GM21381 (cell line): ENCODE measurements around the gene ZEB1.
"Not testable (repeated sequence)": the region's sequence is repeated elsewhere in the genome, so short reads cannot be mapped to it uniquely, and the experiment has no call there.

Experiments
- ATAC-seq: cut with Tn5 transposase; IDR thresholded peaks from one replicate; pipeline ENCODE4 v1.9.1; 2021; ENCODE audit warnings: mild to moderate bottlenecking, moderate library complexity; ENCODE audit not compliant: unreplicated experiment

ZEB1 gene

DNA sequence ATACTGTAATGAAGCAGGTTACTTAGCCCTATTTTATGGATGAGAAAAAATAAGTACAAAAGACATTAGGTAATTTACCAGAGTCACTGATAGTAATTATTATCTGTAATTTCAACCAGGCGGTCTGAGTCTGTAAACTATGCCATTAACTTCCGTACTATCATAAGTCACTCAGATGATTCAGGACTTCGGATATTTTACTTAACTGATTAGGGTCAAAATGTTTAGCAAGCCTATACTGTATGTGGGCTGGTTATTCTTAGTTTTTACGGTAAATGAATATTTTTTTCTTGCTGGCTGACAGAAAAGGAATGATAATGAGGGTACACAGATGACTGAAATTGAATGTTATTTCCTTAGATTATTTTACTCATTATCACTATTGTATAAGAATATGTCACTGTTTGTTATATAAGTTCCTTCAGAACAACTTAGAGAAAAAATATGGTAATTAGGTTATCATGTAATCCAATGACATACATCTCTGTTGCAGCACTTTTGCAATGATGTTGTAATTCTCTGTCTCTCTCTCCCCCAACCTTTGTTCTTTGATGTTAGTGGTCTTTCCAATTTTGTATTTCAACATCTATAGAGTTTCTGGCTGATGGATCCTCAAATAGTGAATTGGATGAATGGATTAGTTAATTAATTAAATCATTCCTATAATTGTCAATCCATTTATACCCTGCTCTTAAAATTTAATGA, 165.6 kb downstream of the ZEB1 start:
- no peak for ATAC-seq

DNA sequence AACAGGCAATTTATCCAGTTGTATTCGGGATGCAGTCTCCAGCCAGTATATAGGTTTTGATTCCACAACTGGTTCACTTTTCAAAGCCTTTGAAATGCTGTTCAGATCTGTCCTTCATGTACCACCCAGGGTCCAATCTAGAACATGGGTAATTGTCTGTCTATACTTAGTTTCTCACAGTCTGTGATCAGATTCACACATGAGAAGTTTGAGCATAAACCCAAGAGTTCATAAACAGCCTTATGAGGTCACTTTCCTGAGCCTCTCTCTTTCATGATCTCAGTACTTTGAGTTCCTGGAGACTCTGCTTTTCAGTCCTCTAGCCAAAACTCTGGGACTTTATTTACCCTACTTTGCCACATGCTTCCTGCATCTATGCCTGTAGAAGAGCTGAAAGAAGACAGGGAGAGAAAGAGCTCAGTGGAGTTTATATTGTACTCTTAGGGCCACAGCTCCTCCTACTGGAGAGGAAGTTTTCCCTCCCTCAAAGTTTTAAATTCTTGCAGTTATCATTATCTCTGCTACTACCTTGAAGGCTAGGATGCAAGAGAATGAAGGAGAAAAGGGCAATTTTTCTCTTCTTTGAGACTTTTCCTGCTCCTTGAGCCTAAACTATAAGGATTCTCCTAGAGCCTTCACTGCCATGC, 172.0 kb downstream of the ZEB1 start:
- ATAC-seq = no peak

DNA sequence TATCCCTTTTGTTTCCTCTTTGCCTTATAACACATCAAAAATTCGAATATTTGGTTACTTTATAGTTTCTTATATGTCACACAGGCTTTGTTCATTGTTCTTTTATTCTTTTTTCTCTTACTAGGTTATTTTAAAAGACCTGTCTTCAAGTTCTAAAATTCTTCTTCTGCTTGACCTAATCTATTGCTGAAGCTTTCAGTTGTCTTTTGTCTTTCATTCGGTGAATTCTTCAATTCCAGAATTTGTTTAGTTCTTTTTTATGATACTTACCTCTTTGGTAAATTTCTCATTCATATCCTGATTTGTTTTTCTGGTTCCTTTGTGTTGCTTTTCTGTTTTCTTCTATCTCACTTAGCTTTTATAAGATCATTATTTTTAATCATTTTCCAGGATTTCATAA, 188.4 kb downstream of the ZEB1 start:
- no peak for ATAC-seq

DNA sequence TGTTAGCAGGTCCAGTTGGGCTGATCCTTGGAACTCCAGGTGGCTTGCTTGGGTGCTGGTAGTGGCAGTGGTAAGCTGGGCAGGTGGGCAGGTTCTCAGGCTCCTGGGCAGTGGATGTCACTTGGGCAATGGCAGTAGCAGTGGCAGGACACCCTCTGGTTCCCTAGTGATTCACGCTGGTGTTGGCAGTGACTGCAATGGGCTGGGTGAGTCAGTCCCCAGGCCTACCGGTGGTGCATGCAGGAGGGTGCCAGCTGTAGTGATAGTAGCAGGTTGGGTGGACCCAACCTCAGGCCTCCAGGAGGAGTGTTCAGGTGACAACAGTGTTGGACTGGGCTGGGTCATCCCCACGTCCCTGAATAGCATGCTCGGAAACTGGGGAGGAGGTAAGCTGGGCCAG, 189.2 kb downstream of the ZEB1 start:
- no peak for ATAC-seq

DNA sequence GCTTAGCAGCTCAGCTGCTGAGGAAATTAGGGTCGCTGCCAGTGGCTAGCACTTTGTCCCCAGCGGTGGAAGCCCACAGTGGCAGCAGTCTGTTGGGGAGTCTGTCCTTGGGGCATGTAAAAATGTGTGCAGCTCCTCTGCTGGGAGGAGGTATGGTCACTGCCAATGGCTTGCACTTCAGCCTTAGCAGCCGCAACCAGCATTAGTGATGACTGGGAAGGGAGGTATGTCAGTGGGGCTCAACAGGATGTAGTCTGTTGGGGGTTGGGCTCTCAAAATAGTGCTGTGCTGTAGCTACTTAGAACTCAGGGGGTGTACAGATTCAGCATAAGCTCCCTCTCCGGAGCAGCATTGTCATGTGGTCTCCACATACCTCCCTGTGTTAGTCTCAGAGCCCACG, 189.9 kb downstream of the ZEB1 start:
- no peak for ATAC-seq

DNA sequence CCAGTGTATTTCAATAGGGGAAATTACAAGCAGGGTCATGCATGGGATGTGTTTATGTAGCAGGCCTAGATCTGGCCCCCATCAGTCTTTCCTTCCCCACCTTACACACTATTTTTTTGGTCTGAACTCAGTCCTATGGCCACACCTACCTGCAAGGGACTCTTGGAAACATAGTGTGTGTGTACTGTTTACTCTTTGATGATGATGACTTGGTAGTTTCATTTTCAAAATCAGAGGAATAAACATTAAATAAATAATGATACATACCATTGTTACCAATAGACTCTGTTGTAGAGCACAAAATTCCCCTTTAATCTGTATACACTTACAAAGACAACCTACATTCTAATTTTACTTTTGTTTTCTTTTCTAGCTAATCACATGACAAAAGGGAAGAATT, 191.0 kb downstream of the ZEB1 start:
- ATAC-seq = no peak

DNA sequence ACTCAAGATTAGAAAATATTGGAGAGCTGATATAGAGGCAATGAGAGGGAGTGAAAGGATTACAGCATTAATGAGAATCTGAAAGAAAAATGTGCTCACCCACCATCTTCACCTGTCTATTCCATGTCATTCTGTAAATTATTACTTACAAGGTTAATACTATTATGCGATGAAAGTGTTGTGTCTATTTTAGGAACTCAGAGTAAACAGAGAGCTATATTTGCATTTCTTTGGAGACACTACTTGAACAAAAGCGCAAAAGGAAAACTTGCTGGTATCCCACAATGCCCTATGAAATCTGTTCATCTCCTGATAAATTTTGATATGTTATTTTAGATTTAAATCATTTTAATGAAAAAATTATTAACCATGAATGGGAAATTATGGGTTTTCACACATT, 196.1 kb downstream of the ZEB1 start:
- ATAC-seq = no peak

DNA sequence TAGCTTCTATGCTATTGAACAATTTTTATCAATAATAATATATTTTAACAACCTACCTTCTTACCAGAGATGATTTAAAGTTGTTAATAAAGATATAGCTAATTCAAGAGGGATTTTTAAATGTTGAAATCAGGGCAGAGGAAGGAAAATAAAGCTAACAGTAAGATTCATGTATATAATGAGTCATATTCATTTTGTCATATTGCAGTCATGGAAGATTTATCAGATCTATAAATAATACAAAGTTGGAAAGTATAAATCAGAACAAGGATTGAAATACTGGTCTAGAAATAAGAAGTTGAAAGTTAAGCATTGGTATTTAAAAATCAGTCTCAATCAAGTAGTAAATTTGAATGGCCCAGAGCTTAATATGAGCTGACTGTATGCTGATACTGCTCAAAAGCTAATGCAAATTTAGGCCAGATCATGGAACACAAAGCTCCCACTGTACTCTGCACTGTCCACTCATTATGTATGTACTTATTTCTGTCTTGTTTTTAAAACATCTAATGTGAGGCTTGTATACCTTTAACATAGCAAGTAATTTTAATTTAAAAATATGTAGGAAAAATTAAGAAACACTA, 196.9 kb downstream of the ZEB1 start:
- no peak for ATAC-seq

DNA sequence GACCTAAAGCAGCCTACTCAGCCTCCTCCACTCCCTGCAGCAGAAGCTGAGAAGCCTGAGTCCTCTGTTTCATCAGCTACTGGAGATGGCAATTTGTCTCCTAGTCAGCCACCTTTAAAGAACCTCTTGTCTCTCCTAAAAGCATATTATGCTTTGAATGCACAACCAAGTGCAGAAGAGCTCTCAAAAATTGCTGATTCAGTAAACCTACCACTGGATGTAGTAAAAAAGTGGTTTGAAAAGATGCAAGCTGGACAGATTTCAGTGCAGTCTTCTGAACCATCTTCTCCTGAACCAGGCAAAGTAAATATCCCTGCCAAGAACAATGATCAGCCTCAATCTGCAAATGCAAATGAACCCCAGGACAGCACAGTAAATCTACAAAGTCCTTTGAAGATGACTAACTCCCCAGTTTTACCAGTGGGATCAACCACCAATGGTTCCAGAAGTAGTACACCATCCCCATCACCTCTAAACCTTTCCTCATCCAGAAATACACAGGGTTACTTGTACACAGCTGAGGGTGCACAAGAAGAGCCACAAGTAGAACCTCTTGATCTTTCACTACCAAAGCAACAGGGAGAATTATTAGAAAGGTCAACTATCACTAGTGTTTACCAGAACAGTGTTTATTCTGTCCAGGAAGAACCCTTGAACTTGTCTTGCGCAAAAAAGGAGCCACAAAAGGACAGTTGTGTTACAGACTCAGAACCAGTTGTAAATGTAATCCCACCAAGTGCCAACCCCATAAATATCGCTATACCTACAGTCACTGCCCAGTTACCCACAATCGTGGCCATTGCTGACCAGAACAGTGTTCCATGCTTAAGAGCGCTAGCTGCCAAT, 202.2 kb downstream of the ZEB1 start:
- ATAC-seq = no peak

DNA sequence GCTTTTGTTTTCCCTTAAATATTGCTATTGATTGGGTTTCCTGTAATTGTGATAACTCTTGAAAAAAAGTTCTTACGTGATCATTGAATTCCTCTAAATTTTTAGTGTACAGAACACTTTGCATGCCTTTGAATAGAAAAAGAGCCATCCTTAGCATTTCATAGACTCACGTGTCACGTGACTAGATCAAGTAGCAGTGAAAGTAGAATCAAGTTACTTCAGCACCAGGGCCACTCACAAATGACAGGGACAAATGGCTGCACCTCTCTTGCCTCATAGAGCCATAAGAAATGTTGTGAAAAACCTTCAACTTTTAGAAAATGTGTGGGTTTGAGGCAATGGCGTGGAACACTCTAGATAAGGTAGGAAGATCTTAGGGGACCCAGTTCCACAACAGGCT, 203.8 kb downstream of the ZEB1 start:
- ATAC-seq = no peak

DNA sequence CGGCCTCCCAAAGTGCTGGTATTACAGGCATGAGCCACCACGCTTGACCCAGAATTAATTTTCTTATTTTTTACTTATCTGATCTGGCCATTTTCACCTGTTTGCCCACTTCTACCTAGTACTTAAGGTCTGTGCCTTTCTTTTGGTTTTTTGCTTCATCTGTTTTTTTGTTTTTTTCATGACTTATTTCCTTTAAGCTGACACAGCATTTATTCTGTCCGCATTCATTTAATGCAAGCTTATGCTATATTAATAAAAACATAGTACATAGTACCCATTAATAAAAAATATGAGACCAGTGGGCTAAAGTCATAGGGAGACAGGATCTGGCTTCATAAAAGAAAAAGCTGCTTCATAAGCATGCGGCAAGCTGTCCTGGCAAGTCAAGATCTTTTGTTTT, 205.4 kb downstream of the ZEB1 start:
- ATAC-seq = no peak

DNA sequence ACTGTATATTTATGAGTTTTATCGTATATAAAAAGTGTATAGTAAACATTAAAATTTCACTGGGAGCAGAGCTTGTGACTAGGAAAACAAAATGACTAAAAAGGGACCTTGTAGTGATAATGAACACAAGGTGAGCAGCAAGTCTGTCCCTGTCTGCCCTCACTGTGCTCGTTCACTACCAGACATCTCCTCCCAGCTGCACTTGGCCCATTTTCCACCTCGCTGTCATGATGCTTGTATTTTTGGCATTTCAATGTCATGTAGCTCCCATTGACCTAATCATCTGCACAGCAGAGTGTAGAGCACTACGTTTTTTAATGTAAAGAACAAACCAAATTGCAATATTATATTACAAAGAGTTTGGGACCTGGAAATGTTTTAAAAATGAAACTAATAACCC, 207.2 kb downstream of the ZEB1 start:
- ATAC-seq = no peak

DNA sequence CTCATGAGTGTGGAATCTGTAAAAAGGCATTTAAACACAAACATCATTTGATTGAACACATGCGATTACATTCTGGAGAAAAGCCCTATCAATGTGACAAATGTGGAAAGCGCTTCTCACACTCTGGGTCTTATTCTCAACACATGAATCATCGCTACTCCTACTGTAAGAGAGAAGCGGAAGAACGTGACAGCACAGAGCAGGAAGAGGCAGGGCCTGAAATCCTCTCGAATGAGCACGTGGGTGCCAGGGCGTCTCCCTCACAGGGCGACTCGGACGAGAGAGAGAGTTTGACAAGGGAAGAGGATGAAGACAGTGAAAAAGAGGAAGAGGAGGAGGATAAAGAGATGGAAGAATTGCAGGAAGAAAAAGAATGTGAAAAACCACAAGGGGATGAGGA, 207.7 kb downstream of the ZEB1 start:
- no peak for ATAC-seq

DNA sequence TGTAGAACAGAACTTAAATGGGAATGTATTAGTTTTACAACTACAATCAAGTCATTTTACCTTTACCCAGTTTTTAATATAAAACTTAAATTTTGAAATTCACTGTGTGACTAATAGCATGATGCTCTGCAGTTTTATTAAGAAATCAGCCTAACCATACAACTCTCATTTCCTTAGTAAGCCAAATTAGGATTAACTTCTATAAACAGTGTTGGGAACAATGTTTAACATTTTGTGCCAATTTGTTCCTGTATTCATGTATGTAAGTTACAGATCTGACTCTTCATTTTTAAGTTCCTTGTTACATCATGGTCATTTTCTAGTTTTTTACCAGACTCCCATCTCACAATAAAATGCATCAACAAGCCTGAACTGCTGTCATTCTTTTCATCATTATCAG, 209.8 kb downstream of the ZEB1 start:
- ATAC-seq = no peak

DNA sequence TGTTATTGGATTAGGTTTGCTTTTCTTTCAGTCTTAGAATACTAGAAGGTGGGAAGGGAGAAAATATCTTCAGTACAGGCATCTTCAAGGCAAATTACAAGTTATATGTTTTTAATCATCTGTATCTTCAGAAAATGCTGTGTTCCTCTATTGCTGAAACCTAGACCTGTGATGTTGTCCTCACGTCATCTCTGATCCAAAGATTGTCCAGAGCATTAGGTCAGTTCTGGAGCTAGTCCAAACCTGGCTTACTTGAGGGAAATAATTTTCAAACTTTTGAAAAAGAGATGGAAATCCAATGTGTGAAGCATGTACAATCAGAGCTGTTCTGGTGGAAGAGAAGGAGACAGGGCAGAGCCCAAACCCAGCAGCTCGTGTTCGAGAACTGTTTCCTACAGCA, 217.3 kb downstream of the ZEB1 start:
- no peak for ATAC-seq

DNA sequence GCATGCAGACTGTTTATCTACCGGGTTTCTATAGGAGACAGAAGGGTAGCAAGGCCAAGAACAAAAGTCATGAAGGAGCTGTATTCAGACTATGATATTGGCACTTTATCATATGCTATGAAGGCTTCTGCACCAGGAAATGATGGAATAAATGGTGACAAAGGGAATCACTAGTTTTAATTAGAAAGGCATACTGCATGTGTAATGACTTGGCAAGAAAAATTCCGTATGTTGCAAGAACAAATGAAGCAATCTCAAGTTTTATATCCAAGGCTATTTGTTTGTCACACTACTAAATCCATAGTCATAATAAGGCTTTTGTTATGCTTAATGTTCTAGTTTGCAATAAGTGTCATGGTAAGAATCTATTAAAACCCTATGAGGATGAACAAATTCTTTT, 230.9 kb downstream of the ZEB1 start:
- ATAC-seq = no peak

DNA sequence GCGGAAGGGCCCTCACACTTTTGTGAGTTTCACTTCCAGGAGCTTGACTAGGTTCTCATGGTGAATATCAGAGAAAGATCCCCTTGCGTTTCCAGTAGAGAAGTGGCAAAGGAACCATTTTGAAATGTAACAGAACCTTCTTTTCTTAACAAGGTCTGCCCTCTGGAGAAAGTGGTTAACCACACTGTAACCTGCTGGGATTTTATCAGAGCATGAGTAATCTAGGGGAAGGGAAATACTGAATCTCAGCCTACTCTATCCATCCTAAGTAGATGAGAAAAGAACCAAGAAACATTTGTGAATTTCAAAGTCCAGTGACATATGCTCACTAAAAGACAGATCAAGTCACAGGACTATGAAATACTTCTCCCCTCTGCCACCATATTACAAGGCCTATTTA, 235.5 kb downstream of the ZEB1 start:
- no peak for ATAC-seq

DNA sequence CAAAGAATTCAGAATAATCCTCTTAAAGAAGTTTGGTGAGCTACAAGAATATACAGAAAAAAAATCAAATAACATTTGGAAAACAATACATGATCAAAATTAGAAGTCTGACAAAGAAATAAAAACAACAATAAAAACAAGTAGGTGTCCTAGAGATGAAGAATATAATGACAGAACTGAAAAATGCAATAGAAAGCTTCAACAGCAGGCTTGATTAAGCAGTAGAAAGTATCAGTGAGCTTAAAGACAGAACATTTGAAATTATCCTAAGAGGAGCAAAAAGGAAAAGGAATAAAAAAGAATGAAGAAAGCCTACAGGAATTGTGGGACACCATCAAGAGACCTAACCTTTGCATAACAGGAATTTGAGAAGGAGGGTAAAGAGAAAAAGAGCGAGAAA, 238.8 kb downstream of the ZEB1 start:
- ATAC-seq = no peak

DNA sequence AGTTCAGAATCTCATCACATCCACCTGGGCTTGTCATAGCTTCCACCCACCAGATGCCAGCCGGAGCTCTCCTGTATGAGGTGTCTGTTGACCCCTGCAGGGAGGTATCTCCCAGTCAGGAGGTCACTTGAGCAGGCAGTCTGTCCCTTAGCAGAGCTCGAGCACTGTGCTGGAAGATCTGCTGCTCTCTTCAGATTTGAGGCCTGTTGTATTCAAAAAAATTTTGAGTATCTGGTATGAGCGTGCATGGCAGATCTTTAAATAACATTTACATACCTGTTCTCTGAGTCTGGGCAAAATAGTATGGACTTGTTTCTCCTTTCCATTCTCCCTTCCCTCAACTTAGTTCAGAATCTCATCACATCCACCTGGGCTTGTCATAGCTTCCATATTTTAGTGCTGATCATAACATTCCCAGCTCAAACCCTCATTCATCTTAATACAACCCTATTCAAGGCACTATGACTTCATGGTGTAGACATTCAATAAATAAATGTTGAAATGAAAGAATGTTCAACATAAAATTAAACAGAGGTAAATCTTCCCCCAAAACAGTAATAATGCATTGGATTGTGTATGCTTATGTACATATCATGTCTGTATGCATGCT, 249.3 kb downstream of the ZEB1 start:
- ATAC-seq = not testable (repeated sequence)

DNA sequence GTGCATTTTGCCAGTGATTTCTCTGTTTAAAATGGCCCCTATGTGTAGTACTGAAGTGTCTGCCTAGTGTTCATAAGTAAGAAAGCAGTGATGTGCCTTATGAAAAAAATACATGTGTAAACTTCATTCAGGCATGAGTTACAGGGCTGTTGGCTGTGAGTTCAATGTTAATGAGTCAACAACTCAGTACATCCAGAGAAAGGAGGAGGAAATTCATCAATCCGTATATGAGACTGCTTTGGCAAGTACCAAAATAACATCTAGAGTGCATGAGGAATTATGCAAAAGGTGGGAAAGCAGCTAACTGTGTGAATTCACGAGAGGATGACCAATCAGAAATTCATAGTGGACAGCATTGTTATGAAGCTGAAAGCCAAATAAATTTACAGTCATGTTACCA, 255.6 kb downstream of the ZEB1 start:
- ATAC-seq = no peak

DNA sequence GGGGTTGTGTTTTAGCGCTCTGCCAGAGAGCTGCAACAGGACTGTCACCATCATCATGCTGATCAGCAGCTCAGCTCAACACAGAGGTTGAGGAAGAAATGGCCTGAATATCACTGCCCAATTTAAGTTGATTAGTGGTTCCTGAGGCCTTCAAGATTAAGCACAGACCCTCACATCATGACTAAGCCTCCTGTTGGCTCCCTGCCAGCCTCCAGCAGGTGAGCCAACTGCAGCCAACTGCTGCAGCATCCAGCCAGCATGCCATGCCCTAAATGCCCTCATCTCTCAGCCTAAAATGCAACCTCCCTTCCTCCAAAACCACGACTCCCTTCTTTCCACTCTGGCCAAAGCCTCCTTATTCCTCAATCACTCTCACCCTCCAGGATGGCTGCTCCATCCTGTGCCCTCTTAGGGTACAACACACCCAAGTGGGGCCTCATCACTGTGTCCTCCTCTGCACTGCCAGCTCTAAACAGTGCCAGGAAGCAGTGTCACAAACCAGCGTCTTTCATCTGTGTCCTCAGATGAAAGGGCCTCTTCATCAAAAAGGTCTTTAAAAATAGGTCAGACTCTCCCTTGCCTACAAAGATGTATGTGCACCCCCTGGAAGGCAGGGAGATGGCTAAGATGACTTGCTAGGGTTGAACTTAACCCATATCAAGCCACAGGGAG, 259.3 kb downstream of the ZEB1 start:
- ATAC-seq = no peak
